Kasumi-1 (cell line): ENCODE data around the gene MARCHF3.
"Not testable (repeated sequence)": the region's sequence is repeated elsewhere in the genome, so short reads cannot be mapped to it uniquely, and the experiment has no call there.

Experiments used
- DNase-seq, 2 experiments: peaks; one replicate each; lab custom pipeline; 2025; lab: John Stamatoyannopoulos, UW

The MARCHF3 gene

GRCh38 chr5:127012916-127013315, 17.4 kb downstream of the MARCHF3 start:
- no peak for DNase-seq

- peak in 1 of 2 experiments; percentile 6 for DNase-seq
These were observed 18.3 kb downstream of the MARCHF3 start for GRCh38 chr5:127011961-127012644.

- no peak for DNase-seq
These were observed 19.2 kb downstream of the MARCHF3 start for GRCh38 chr5:127011153-127011552.

GRCh38 chr5:127010362-127010761, 20.0 kb downstream of the MARCHF3 start:
- DNase-seq: no peak

GRCh38 chr5:127009784-127010183, 20.6 kb downstream of the MARCHF3 start:
- no peak for DNase-seq

GRCh38 chr5:127008300-127008975, 21.9 kb downstream of the MARCHF3 start:
- DNase-seq: no peak

- no peak for DNase-seq
These were observed 22.8 kb downstream of the MARCHF3 start for GRCh38 chr5:127007522-127007921.

GRCh38 chr5:127006744-127007143, 23.6 kb downstream of the MARCHF3 start:
- no peak for DNase-seq

- not testable (repeated sequence) for DNase-seq
These were observed 25.1 kb downstream of the MARCHF3 start for GRCh38 chr5:127005282-127005681.

- DNase-seq: no peak
These were observed 25.6 kb downstream of the MARCHF3 start for GRCh38 chr5:127004721-127005120.

- no peak for DNase-seq
These were observed 26.4 kb downstream of the MARCHF3 start for GRCh38 chr5:127003798-127004495.

GRCh38 chr5:127002390-127002789, 28.0 kb downstream of the MARCHF3 start:
- DNase-seq: no peak

GRCh38 chr5:127001621-127002296, 28.6 kb downstream of the MARCHF3 start:
- no peak for DNase-seq

- no peak for DNase-seq
These were observed 31.3 kb downstream of the MARCHF3 start for GRCh38 chr5:126998895-126999570.

- no peak for DNase-seq
These were observed 32.1 kb downstream of the MARCHF3 start for GRCh38 chr5:126998201-126998631.

GRCh38 chr5:126995689-126996088, 34.7 kb downstream of the MARCHF3 start:
- no peak for DNase-seq

- DNase-seq: no peak
These were observed 35.3 kb downstream of the MARCHF3 start for GRCh38 chr5:126995039-126995438.

GRCh38 chr5:126994485-126994884, 35.9 kb downstream of the MARCHF3 start:
- no peak for DNase-seq

- DNase-seq: no peak
These were observed 42.3 kb downstream of the MARCHF3 start for GRCh38 chr5:126988021-126988569.

- no peak for DNase-seq
These were observed 43.0 kb downstream of the MARCHF3 start for GRCh38 chr5:126987271-126987899.

- DNase-seq: no peak
These were observed 45.7 kb downstream of the MARCHF3 start for GRCh38 chr5:126984632-126985031.
